Astrocyte (in vitro differentiated cells and primary cell): ENCODE results near the gene CSPG4.

Experiments used
- CTCF ChIP-seq: IDR thresholded peaks from 2 replicates; pipeline ENCODE4 v1.5.1; 2011; ENCODE audit warnings: low read depth, mild to moderate bottlenecking, inconsistent platforms, low read length, moderate library complexity; ENCODE audit not compliant: insufficient read depth
- EZH2 ChIP-seq: IDR thresholded peaks from 2 replicates; pipeline ENCODE4 v1.6.1; 2012; ENCODE audit warnings: mild to moderate bottlenecking, low read length, inconsistent platforms; ENCODE audit not compliant: insufficient read depth

GRCh38 chr15:75723171-75723846 lies 10.7 kb upstream of the CSPG4 start:
- no peak for TF ChIP-seq EZH2
- no peak for TF ChIP-seq CTCF
